ENCODE results near the gene LGALS7B.
"Not testable (repeated sequence)": the region's sequence is repeated elsewhere in the genome, so short reads cannot be mapped to it uniquely, and the experiment has no call there.

The LGALS7B gene

DNA sequence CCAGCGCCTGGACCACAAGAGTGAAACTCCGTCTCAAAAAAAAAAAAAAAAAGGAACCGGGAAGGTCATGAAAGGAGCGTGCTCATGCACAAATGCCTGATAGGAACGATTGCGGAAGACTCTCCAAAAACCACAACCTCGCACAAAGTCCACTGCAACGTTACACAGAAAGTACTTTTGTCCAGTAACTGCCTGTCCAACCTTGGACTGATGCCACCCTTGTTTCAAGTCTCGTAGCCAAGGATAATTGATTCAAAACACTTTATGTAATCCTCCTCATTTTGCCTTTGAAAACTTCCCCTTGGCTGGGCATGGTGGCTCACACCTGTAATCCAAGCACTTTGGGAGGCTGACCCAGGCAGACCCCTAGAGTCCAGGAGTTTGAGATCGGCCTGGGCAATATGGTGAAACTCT lies 29.4 kb upstream of the LGALS7B start:
- TF ChIP-seq, protein P1, sequence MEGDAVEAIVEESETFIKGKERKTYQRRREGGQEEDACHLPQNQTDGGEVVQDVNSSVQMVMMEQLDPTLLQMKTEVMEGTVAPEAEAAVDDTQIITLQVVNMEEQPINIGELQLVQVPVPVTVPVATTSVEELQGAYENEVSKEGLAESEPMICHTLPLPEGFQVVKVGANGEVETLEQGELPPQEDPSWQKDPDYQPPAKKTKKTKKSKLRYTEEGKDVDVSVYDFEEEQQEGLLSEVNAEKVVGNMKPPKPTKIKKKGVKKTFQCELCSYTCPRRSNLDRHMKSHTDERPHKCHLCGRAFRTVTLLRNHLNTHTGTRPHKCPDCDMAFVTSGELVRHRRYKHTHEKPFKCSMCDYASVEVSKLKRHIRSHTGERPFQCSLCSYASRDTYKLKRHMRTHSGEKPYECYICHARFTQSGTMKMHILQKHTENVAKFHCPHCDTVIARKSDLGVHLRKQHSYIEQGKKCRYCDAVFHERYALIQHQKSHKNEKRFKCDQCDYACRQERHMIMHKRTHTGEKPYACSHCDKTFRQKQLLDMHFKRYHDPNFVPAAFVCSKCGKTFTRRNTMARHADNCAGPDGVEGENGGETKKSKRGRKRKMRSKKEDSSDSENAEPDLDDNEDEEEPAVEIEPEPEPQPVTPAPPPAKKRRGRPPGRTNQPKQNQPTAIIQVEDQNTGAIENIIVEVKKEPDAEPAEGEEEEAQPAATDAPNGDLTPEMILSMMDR (IDR thresholded peaks at IDR 0.05; ENCODE audit: control extremely low read depth, extremely low read depth, low read depth, missing control alignments) = no peak
- CTCF ChIA-PET = no interaction called here
- POLR2A ChIA-PET = no interaction called here

DNA sequence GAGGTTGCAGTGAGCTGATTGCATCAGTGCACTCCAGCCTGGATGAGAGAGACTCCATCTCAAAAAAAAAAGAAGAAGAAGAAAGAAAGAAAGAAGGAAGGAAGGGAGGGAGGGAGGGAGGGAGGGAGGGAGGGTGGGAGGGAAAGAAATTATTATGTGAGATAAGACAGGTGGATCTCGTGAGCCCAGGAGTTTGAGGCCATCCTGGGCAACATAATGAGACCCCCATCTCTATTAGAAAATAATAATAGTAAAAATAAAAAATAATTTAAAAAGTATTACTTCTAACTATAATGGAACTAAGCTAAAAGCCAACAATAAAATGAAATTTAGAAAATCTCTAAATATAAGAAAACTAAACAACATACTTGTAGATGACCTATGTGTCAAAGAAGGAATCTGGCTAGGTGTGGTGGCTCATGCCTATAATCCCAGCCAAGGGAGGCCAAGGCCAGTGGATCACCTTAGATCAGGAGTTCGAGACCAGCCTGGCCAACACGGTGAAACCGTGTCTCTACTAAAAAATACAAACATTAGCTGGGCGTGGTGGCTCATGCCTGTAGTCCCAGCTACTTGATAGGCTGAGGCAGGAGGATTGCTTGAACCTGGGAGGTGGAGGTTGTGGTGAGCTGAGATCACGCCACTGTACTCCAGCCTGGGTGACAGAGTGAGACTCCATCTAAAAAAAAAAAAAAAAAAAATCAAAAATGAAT lies 28.0 kb upstream of the LGALS7B start:
- DNase-seq (ENCODE audit: extremely low spot score); POLR2A ChIA-PET: not testable (repeated sequence)
- CTCF ChIA-PET = interaction anchor here (1.2 to 1.5 kb wide), 3 partner anchors 9 to 108 kb away, joined by 3 to 17 read pairs (median 3); no protein-coding TSS in a partner anchor

More for the DNA sequence above, 29.4 kb upstream of the LGALS7B start:
- no peak for DNase-seq (ENCODE audit: extremely low spot score)

DNA sequence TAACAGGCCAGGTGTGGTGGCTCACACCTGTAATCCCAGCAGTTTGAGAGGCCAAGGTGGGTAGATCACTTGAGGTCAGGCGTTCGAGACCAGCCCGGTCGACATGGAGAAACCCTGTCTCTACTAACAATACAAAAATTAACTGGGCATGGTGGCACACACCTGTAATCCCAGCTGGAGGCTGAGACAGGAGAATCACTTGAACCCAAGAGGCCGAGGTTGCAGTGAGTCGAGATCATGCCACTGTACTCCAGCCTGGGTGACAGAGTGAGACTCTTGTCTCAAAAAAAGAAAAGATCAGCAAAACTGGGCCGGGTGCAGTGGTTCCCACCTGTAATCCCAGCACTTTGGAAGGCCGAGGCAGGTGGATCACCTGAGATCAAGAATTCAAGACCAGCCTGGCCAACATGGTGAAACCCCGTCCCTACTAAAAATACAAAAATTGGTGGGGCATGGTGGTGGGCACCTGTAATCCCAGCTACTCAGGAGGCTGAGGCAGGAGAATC lies 27.1 kb upstream of the LGALS7B start:
- DNase-seq (ENCODE audit: extremely low spot score); POLR2A ChIA-PET: not testable (repeated sequence)
- CTCF ChIA-PET = interaction anchor here (1.3 to 1.5 kb wide), 2 partner anchors 8 to 107 kb away, joined by 3 to 17 read pairs; no protein-coding TSS in a partner anchor

DNA sequence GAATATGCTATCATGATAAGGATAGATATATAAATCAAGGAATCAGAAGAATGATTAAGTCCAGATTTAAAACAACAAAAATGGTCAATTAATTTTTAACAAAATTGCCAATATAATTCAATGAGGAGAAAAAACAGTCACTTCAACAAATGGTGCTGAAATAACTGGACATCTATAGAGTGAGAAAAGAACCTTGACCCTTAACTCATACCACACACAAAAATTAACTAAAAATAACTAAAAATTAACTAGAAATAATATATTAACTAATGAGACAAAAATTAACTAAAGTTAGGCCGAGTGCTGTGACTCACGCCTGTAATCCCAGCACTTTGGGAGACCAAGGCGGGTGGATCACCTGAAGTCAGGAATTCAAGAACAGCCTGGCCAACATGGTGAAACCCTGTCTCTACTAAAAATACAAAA lies 25.2 kb upstream of the LGALS7B start:
- CTCF ChIA-PET = no interaction called here
- TF ChIP-seq, protein P1 (IDR thresholded peaks at IDR 0.05; ENCODE audit: control extremely low read depth, extremely low read depth, low read depth, missing control alignments) = no peak
- DNase-seq (ENCODE audit: extremely low spot score) = no peak
- POLR2A ChIA-PET = no interaction called here

DNA sequence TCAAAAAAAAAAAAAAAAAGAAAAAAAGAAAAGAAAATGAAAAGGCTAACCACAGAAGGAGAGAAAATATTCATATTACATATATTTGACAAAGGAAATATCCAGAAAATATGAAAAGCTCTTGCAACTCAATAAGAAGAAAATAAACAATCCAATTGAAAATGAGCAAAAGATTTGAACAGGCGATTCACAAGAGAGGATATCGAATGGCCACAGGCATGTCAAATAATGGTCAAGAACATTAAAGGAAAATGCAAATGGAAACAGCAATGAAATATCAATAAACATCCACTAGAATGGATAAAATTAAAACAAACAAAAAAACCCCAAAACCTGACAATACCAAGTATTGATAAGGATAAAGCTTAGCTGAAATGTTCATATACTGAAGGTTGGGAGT lies 23.8 kb upstream of the LGALS7B start:
- no peak for DNase-seq (ENCODE audit: extremely low spot score)
- ChIA-PET CTCF (no interaction called here), POLR2A (no interaction called here)
- TF ChIP-seq, protein P1 (IDR thresholded peaks at IDR 0.05; ENCODE audit: control extremely low read depth, extremely low read depth, low read depth, missing control alignments) = no peak

DNA sequence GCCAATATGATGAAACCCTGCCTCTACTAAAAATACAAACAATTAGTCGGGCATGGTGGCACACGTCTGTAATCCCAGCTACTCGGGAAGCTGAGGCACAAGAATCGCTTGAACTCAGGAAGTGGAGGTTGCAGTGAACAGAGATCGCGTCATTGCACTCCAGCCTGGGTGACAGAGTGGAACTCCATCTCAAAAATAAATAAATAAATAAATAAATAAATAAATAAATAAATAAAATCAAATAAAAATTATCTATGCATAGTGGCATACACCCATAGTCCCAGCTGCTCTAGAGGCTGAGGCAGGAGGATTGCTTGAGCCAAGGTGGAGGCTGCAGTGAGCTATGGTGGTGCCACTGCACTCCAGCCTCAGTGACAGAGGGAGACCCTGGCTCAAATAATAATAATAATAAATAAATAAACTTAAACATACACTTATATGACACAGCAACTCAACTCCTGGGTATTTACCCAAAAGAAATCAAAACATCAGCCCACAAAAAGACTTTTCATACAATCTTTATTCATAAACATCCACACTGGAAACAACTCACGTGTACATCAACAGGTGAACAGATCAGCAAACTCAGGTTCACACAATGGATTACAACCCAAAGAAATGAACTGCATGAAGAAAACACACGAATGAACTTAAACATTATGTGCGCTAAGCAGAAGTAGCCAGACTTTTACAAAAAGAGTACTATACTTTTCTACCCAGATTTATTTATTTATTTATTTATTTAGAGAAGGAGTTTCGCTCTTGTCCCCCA lies 22.5 kb upstream of the LGALS7B start:
- CTCF ChIA-PET = no interaction called here
- DNase-seq (ENCODE audit: extremely low spot score) = no peak
- POLR2A ChIA-PET = interaction anchor here (0.5 kb wide), 1 partner anchor 1339 kb away, joined by 3 read pairs; no protein-coding TSS in a partner anchor
- TF ChIP-seq, protein P1 (IDR thresholded peaks at IDR 0.05; ENCODE audit: control extremely low read depth, extremely low read depth, low read depth, missing control alignments) = no peak

DNA sequence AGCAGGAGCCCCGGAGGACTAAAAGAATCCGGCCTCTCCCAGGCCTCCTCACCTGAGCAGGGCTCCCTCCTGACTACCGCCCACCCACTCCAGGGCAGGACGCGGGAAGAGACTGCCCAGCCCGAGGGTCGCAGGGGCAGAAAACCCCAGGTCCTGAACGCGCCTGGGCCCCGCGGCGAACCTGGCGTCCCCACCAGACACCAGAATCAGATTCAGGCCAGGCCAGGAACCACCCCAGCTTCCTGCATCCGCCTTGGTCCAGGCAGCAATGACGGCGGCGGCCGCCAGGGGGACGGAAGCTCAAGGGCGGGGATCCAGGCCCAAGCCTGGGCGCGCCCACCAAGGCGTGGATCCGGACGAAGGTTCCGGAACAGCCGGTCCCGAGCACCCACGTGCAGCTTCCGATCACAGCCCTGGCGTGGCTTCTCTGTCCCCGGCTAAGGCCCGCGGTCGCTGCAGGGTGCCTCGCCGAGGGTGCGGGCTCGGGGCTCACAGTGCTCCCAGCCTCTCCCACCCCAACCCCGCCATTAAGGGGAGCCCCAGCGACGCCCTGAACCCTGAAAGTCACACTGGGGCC lies 19.3 kb upstream of the LGALS7B start:
- POLR2A ChIA-PET = interaction anchor here (0.9 kb wide), 1 partner anchor 62 kb away, joined by 5 read pairs; no protein-coding TSS in a partner anchor
- TF ChIP-seq, protein P1 (IDR thresholded peaks at IDR 0.05; ENCODE audit: control extremely low read depth, extremely low read depth, low read depth, missing control alignments) = peak; percentile 90
- DNase-seq (ENCODE audit: extremely low spot score) = peak; percentile 87
- CTCF ChIA-PET = interaction anchor here (0.7 to 2.3 kb wide), 48 partner anchors 9 to 367 kb away, joined by 3 to 17 read pairs (median 4); partner anchors contain the start of genes ECH1, FAM98C, MRPS12 and NFKBIB

DNA sequence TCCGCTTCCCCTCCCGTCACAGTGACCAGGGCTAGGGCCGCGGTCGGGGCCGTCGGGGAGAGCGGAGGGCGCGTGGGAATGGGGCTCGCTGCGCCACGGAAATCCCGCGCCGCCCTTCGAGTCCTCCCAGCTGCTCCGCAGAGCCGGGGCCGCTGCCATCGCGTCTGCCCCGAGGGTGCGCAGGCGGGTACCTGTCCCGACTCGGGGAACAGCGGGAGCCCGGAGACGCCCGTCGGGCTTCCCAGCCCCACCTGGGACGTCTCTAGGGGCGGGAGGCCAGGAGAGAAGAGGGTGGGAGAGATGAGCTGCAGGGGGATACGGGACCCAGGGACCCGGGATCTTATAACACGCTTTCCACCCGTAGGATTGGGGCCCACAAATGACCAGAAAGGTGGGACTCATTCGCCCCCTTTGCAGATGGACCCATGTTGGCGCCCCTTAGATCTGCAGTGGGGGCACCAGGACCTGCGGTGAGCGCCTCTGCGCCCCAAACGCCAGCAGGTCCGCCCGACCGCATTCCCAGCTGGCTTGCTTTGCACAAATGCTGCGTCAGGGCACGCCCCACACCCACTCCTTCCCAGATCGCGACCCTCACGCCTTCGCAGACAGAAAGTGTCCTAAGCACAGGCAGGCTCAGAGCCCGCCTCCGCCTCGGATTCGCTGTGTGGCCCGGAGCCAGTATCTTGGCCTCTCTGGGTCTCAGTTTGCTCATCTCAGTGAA lies 18.6 kb upstream of the LGALS7B start:
- POLR2A ChIA-PET = interaction anchor here (0.9 kb wide), 1 partner anchor 62 kb away, joined by 5 read pairs; no protein-coding TSS in a partner anchor

DNA sequence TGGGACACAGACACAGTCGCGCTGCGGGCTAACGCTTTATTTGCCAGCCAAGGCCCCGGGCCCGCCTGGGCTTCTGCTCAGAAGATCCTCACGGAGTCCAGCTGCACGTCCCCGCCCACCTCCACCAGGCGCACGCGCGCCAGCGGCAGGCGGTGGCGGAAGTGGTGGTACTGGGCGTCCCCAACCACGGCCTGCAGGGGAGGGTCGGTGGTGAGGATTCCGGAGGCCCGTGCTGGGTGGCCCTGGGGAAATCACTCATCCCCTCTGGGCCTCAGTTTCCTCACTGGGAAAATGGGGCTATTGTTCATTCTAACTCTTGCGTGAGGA lies 18.1 kb upstream of the LGALS7B start:
- DNase-seq (ENCODE audit: extremely low spot score); CTCF ChIA-PET; POLR2A ChIA-PET: not testable (repeated sequence)

More for the DNA sequence above, 18.6 kb upstream of the LGALS7B start:
- not testable (repeated sequence) for DNase-seq (ENCODE audit: extremely low spot score)
- CTCF ChIA-PET = interaction anchor here (0.7 to 2.3 kb wide), 41 partner anchors 9 to 239 kb away, joined by 3 to 17 read pairs (median 4); partner anchors contain the start of genes ECH1, MRPS12, RINL and SARS2

DNA sequence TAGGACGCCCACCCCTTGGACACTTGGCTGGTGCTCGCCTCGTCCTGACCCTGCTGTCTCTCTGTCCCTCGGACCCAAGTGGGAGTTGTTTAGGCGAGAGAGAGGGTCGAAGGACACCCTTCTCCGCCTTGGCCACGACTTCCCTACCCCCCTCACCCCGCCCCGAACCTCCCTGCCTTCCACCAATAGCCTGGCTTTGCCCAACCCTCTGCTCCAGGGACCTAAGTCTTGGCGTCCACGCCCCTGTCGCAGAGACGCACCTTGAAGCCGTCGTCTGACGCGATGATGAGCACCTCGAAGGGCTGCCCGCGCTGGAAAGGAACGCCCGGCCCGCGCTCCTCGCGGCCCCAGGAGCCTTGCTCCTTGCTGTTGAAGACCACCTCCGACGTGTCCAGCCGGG lies 17.4 kb upstream of the LGALS7B start:
- POLR2A ChIA-PET; CTCF ChIA-PET; DNase-seq (ENCODE audit: extremely low spot score): not testable (repeated sequence)
